GM12864 (cell line): ENCODE results near the gene COMP.

Experiments used
- DNase-seq: peaks from one replicate; pipeline ENCODE4 v3.0.0-alpha.2; 2011; ENCODE audit warnings: low read depth
- H3K4me3 ChIP-seq: 2 replicates; pipeline ENCODE4 v1.5.1; 2011; ENCODE audit warnings: mild to moderate bottlenecking, low read depth, low read length, control low read depth
- CTCF ChIP-seq: IDR thresholded peaks from 2 replicates; pipeline ENCODE4 v1.5.1; 2011; ENCODE audit warnings: low read depth, mild to moderate bottlenecking, moderate library complexity, low read length, control low read depth, inconsistent platforms; ENCODE audit errors: missing control alignments

Gene COMP

GRCh38 chr19:18782559-18783225, 8.4 kb downstream of the COMP start:
- TF ChIP-seq CTCF = no peak
- H3K4me3 ChIP-seq = no peak overlapping the region
- DNase-seq = no peak

DNA sequence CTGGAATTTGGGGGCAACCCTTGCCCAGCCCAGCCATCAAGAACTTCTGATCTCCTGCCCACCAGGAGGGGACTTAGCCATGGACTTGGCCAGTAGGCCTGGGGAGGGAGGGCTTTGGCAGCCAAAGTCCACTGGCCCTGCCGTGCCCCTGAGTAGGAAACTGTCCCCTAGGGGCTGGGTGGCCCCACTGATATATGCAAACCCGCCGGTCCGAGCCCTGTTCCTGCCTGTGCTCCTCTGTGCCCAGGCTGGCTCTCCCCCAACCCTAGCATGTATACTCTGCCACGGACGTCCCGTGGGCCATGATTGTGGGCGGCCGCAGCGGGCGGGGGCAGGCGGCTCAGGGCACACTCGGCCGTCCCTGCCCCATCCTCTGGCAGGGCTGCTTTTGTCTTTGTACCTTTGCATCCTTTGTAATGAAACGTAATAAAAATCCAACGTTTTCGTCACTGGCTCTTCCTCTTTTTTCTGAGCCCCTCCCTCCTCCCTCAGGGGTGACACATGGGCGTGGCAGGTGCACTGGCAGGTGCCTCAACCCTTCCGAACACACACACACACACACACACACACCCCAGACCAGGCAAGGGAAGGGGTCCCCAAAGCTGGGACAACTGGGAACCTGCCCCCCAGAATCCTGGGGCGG, 9.1 kb downstream of the COMP start:
- DNase-seq = no peak
- H3K4me3 ChIP-seq = no peak overlapping the region
- no peak for TF ChIP-seq CTCF

DNA sequence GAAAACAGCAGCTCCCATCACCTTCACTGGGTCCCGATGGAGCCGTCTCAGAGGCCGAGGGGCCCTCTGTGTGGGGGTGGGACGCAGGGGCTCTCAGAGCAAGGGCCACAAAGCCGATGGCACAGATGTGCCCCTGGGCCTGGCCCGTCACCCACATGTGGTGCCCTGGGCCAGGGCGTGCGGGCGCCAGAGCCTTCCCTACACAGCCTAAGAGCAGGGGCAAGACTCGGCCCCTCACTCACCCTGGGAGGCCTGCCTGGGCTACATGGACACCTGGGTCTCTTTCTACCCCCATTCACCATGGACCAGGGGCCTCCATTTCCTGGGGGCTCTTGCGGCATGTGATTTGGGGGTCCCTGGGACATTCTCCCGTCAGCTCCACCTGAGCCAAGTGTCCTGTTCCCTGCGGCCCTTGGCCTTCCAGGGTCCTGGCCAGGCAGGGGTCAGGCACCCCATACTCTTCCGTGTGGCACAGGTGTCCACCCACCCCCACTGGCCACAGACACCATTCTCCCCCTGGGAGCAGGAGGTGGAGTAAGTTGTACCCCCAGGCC, 10.0 kb downstream of the COMP start:
- DNase-seq = no peak
- TF ChIP-seq CTCF = no peak
- no peak overlapping the region for H3K4me3 ChIP-seq

DNA sequence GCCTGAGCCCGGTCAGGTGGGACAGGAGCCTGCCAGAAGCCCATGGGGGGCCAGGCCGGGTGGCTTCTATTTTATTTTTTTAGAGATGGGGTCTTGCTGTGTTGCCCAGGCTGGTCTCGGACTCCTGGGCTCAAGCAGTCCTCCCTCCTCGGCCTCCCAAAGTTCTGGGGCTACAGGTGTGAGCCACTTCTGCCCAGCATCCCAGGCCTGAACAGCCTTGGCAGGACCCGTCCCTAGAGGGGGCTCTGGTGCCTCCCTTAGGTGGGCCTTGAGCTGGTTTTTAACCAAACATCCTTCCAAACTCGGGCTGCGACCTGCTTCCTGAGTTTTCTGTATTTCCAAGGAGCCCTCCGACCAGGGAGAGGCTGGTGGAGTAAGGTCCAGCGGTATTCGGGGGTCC, 10.5 kb downstream of the COMP start:
- H3K4me3 ChIP-seq = no peak overlapping the region
- peak; percentile 16 for TF ChIP-seq CTCF
- DNase-seq = no peak

- DNase-seq = no peak
- no peak for TF ChIP-seq CTCF
- H3K4me3 ChIP-seq = no peak overlapping the region
These were observed 11.0 kb downstream of the COMP start for GRCh38 chr19:18780081-18780480.

DNA sequence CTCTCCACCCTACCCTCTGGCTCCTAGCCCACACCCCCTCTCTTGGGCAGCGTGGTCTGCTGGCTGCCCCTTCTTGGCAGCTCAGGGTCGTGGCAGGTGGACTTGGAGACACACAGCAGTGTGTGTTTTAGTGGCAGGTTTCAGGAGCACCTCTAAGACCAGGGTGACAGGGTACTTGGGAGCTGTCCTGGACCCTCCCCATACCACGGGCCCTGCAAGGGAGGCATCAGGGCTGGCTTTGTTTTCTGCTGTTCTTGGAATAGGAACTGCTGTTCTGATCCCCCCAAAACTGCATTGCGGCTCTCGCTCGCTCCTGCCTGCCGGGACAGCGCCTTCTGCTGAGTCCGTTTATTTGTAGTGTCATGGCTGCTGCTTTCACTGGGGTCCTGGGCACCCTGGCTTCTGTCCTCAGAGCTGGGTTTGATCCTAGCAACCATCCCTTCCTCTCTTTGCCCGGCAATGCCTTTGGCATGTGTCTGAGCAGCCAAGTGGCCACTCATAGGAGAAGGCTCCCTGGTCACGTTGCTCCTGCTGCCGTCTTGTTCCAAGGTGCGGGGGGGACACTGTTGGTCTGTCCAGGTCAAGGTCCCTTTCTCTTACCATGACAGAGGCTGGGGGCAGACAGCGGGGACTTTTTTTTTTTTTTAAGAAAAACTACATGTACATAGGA, 12.1 kb downstream of the COMP start:
- no peak for TF ChIP-seq CTCF
- no peak for DNase-seq
- no peak overlapping the region for H3K4me3 ChIP-seq
